Frontal cortex (tissue), 4 donors: ENCODE measurements around the gene GRB10. TPM values are rescaled to one million over a fixed set of nuclear protein-coding genes. Genes with fewer than 3 reads are reported as not detected.
"Not testable (repeated sequence)": the region's sequence is repeated elsewhere in the genome, so short reads cannot be mapped to it uniquely, and the experiment has no call there.

Experiments used
- DNase-seq, 2 donors: peaks; one replicate each; pipeline ENCODE4 v3.0.0; 2012; ENCODE audit warnings: low spot score in 2 of 2
- FAIRE-seq: peaks from 2 replicates; lab custom pipeline; 2012; peaks lifted over from hg19 to GRCh38; lab: Jason Lieb, UNC
- total RNA-seq: library from RNA; depleted of rRNA; stranded (reverse); fragments of >200 nt; gene quantifications from one replicate; pipeline ENCODE4 v1.2.3, GENCODE V29; 2014
- donor health status: control.
- donor health status: control.
- donor health status: control.

Gene GRB10
- total RNA-seq, 1 donor from 2014 or later, result 48.5 TPM

DNA sequence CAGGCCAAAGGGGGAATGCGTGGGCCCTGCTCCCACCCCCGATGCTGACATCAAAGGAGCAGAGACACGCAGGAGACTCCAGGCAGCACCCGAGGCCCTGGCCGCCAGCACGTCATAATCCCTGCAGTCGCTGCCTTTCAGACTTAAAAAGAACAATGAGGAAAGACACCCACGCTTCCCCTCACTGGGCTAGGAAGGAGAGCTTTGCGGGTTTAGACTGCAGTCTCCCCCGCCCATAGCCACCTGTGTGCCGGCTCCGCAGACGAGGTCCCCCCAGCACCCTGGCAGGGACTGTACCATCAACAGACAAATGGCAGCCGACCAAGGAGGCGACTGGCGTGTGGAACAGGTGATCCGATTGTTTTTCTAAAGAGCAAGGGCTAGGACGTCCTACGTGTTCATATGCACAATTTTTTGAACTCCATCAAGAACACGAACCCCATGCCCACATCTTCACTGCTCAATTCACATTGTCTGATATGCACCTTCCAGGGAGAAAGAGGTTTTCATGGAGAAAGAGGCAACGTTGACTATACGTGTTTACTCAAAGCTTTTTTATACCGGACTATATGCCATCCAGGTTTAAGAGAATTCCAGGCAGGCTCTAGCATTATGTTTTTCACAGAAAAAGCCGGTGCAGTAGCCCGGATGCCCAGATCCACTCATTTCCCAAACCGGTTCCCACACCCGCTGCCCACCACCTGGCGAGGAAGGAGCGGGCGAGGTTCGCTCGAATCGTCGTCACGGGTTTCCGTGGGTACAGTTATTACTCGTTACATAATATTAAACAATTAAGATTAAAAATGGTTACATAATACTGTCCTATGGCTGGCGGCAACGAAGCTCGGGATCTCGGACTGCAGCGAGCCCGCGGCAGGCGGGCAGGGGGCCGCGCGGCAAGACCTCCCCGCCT is 1.1 kb downstream of the GRB10 start:
- no peak for FAIRE-seq
- DNase-seq, result no peak

GRCh38 chr7:50780436-50780835 is 2.3 kb downstream of the GRB10 start:
- FAIRE-seq (no peak), DNase-seq (no peak)

DNA sequence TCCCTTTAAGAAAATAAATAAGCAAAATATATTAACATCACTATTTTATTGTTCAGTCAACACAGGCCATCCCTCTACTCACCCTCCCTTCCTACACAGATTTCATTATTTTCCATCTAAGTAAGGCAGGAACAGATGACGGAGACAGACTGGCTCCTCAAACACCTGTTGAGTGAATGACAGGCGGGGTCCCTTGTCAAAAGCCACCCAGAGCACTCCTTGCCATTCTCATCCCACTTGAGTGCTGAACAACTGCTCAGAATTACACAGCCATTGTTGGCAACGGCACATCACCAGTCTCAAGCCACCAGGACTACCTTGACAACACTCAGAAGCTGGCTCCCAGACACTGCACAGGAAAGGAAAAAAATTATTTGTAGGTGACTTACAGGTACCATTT is 3.3 kb downstream of the GRB10 start:
- FAIRE-seq (no peak), DNase-seq (no peak)

GRCh38 chr7:50778189-50778588 is 4.5 kb downstream of the GRB10 start:
- DNase-seq (no peak), FAIRE-seq (no peak)

DNA sequence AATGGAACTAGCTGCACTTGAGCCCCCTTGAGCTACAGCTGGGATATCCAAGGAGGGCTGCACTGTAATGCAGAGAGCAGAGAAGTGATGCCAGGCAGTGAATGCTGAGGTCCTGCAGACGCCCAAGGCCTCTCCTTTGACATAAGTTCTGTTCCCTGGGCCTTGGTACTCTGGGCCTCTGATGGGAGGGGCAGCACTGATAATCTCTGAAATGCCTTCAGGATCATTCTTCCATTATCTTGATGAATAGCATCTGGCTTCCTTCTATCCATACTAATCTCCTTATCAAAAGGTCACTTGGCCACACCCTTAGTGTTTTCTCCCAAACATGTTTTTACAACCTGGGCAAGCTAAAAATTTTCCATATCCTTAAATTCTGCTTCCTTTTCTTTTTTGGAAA is 6.9 kb downstream of the GRB10 start:
- DNase-seq (no peak), FAIRE-seq (no peak)

DNA sequence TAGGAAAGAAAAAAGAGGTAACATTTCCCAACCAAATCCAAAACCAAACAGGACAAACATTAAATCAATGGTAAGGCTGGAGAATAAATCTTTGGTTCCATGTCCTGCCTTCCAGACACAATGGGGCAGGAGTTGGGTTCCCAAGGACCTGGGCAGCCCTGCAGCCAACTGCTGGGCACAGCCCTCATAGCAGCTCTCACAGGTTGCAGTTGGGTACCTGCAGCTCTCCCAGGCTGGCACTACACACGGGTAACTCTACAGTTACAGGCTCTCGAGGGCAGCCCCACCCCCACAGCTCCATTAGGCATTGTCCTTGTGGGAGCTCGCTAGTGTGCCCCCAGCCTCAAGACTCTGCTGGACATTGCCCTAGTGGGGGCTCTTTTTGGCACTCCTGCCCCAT is 7.5 kb downstream of the GRB10 start:
- no peak for FAIRE-seq
- no peak for DNase-seq

GRCh38 chr7:50774319-50774718 is 8.4 kb downstream of the GRB10 start:
- no peak for DNase-seq
- no peak for FAIRE-seq

DNA sequence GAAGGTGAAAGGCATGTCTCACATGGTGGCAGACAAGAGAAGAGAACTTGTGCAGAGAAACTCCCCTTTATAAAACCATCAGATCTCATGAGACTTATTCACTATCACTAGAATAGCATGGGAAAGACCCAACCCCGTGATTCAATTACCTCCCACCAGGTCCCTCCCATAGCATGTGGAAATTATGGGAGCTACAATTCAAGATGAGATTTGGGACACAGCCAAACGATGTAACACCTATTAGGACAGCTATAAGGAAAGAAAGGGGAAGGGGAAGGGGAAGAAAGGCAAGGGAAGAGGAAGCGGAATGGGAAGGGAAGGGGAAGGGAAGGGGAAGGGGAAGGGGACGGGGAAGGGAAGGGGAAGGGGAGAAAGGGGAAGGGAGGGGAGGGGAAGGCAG is 9.6 kb downstream of the GRB10 start:
- FAIRE-seq, DNase-seq: not testable (repeated sequence)

- DNase-seq (no peak), FAIRE-seq (no peak)
These were observed 11.3 kb downstream of the GRB10 start for GRCh38 chr7:50771120-50772002.

DNA sequence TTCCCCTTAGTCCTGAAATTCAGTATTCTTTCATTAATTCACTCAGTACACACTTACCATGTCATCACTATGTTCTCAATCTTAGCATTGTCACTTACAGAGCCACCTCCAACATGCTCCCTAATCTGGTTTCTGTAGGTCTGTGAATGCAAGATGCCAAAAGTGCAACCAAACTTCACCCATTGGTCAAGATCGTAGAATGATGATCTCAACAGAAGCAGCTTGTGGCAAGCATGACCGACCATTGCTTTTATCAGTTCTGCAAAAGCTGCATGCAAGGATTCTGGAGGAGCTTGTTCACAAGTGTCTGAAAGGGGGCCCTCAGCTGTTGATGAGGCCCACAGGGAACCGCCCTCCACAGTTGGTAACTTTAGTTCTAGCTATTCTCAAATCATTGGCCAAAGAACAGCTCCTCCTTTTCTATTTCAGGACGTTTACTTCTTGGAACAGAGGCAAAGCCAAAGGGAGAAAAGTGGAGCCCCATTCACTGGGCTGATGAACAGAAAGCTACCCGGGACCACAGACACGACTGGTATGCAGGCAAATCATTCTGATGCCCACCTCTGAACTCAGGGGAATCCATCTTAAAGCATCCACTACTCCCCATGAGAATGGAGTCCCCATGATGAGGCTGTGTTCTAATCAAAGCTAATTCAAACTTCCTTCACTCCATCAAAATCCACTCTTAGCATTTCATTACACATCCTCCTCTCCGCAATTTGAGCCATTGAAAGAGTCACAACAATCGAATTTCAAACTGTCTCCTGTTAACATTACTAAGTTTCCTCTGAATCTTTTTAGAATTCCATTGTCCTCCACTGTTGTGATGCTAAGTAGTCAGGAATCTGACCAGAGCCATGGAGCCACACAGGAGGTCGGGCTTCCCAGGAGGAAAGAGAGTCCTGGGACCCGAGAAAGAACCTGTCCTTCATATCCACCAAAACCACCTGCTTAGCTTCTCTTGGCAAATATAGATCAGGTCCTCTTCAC is 13.9 kb downstream of the GRB10 start:
- DNase-seq, result no peak
- FAIRE-seq, result no peak

- DNase-seq, result no peak
These were observed 15.9 kb downstream of the GRB10 start for GRCh38 chr7:50766849-50767207.

DNA sequence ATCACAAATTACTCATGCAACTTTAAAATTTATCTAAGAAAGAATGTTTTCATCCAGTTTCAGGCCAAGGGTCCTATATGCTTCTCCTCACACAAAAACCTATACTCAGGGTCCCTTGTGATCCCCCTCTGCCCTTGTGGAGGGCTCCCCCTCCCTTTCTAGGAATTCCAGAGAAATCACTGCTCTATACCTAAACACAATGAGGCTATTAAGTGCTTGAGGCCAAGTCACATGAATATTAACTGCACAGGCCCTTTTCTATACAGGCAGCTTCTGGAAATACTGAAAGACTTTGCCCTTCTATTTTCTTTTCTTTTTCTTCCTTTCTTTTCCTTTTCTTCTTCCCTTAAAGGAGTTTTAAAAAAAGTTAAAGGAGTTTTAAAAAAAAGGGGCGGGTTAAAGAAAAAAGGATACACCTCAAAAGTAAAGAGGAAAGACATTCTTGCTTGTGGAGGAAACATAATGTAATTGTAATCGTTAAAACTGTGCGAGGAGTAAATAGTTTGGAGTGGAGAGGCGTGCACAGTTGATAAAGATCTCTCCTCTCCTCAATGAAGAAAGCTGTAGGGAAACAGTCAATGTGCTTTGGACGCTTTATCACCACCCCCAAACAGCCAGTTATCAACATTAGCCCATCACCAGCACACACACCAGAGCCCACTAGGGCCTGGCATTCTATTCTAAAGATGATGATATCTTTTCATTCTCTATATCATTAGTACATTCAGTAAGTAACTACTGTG is 16.4 kb downstream of the GRB10 start:
- FAIRE-seq (no peak), DNase-seq (no peak)

More at GRCh38 chr7:50766849-50767207, 15.9 kb downstream of the GRB10 start:
- no peak for FAIRE-seq

- FAIRE-seq (no peak), DNase-seq (no peak)
These were observed 20.4 kb downstream of the GRB10 start for GRCh38 chr7:50762337-50762736.

DNA sequence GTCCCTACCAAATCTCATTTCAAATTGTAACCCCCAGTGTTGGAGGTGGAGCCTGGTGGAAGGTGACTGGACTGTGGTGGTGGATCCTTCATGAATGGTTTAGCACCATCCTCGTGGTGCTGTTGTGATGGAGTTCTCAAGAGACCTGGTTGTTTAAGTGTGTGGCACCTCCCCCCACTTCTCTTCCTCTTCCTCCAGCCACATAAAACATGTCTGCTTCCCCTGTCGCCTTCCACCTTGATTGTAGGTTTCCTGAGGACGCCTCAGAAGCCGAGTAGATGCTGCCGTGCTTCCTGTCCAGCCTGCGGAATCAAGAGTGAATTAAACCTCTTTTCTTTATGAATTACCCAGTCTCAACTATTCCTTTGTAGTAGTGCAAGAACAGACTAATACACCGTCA is 21.0 kb downstream of the GRB10 start:
- FAIRE-seq (no peak), DNase-seq (no peak)

DNA sequence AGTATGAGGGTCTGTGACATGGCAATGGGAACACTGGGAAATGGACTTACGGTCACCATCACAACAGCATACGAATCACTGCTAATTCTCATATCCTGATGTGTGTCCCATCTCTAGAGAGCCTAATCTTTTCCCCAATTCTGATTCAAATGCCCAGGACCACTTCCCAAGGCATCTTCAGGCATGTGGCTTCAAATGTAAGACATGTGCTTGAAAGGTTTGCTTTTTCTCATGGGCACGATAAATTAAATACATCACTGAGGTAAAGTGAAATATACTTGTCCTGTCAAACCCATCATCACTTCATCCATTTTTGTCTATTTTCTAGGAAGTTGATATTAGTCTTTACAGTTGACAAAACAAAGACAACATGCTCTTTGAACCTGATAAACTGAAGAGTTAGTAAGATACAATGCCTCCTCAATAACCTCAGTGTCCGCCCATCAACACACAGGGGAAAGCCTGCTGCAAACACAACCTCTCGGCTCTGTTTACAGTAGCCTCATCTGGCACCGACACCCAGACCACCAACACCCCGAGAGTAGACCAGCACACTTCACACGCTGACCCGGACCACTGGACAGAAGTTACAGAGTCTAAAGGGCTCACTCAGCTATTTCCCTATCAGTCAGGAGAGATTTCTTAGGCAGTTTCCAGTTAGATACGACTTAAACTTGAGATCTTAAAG is 24.8 kb downstream of the GRB10 start:
- DNase-seq (no peak), FAIRE-seq (no peak)

DNA sequence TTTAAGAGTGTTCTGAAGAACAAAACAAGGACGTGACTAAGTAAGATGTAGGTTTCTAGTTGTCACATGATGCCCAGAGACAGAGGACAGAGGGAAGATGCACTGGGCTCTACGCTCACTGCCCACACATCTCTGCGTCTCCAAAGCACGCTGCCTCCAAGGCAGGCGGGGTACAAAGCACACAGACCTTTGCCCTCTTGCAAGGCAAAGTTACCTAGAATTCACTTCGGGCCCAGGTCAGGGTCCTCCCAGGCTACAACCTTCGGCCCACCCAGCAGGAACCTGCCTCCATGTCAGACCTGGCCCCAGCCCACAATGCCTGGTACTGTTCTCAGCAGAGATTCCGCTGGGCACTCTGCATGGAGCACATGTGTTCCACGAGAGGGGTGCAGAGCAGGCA is 26.5 kb downstream of the GRB10 start:
- FAIRE-seq, result no peak
- DNase-seq, result no peak

DNA sequence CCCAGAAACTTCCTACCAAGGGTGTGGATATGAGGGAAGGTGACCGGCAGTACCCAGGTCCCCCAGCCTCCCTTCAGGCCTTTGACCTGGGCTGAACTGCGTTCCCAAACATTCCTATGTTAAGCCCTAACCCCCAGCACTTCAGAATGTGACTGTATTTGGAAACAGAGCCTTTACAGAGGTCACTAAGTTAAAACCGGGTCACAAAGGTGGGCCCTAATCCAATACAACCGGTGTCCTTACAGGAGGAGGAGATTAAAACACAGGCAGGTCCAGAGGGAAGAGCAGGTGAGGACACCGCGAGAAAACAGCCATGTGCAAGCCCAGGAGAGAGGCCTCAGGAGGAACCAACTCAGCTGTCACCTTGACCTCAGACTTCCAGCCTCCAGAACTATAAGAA is 28.0 kb downstream of the GRB10 start:
- no peak for DNase-seq

DNA sequence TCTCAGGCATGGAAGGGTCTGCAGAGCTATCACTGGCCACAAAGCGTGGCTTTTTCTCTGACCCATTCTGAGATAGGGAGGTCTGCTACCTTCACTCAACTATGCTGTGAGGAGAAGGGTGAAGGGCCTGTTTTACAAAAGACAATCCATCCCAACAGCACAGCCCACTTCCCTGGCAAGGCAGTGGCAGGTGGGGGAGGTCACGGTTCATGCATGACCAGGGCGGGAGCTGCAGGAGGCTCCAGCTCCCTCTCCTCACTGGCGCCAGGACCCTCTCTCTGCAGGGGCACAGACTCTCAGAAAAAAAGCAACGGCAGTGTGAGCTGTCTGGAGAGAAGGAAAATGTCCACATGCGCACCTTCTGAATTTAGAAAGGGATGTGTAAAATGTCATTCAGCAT is 28.5 kb downstream of the GRB10 start:
- DNase-seq, result no peak
- FAIRE-seq, result no peak

More for the DNA sequence above, 28.0 kb downstream of the GRB10 start:
- no peak for FAIRE-seq

DNA sequence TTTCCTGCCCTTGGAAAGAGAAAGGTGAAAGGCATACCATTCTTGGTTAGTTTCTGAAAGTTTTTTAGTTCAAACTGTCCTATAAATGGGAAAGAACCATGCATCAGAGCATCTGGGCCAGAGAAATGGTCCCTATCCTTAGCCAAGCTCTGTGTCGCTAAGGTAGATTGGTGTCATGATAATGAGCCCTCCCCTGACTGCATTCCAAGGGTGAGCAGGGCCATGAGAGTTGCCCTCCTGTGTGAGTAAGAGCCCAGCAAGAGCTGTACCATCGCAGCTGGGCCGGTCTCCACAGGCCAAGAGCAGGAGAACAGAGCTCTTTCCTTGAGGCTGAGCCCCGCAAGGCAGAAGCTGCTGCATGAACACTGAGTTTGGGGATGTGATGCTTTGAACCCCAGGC is 30.3 kb downstream of the GRB10 start:
- no peak for DNase-seq
- FAIRE-seq, result no peak
